Stimulated activated naive CD4-positive, alpha-beta T cell (primary cell): ENCODE measurements around the gene SYT1.

Source experiments
- DNase-seq, 6 experiments: peaks; one replicate each; lab custom pipeline; 2025; lab: John Stamatoyannopoulos, UW

SYT1 gene

GRCh38 chr12:78891646-78892353 lies 27.2 kb downstream of the SYT1 start:
- DNase-seq = no peak

- DNase-seq = no peak
These were observed 33.8 kb downstream of the SYT1 start for GRCh38 chr12:78898416-78898815.

GRCh38 chr12:78914859-78915331 lies 50.3 kb downstream of the SYT1 start:
- DNase-seq = no peak

- no peak for DNase-seq
These were observed 52.4 kb downstream of the SYT1 start for GRCh38 chr12:78916845-78917480.

- no peak for DNase-seq
These were observed 52.9 kb downstream of the SYT1 start for GRCh38 chr12:78917513-78917912.

GRCh38 chr12:78918268-78918667 lies 53.7 kb downstream of the SYT1 start:
- no peak for DNase-seq

GRCh38 chr12:78928200-78929074 lies 63.9 kb downstream of the SYT1 start:
- no peak for DNase-seq

GRCh38 chr12:78929075-78929418 lies 64.5 kb downstream of the SYT1 start:
- no peak for DNase-seq

GRCh38 chr12:78931466-78931990 lies 67.0 kb downstream of the SYT1 start:
- DNase-seq = no peak

GRCh38 chr12:78933014-78933413 lies 68.4 kb downstream of the SYT1 start:
- no peak for DNase-seq

- DNase-seq = no peak
These were observed 73.9 kb downstream of the SYT1 start for GRCh38 chr12:78938341-78939084.

GRCh38 chr12:78949532-78949931 lies 85.0 kb downstream of the SYT1 start:
- no peak for DNase-seq

GRCh38 chr12:78951803-78952551 lies 87.4 kb downstream of the SYT1 start:
- DNase-seq = no peak

GRCh38 chr12:78952552-78952929 lies 88.0 kb downstream of the SYT1 start:
- no peak for DNase-seq

GRCh38 chr12:78958941-78959340 lies 94.4 kb downstream of the SYT1 start:
- DNase-seq = no peak

GRCh38 chr12:78959556-78959955 lies 95.0 kb downstream of the SYT1 start:
- no peak for DNase-seq

- DNase-seq = no peak
These were observed 96.6 kb downstream of the SYT1 start for GRCh38 chr12:78961171-78961570.

- no peak for DNase-seq
These were observed 99.1 kb downstream of the SYT1 start for GRCh38 chr12:78963439-78964227.

- DNase-seq = no peak
These were observed 99.9 kb downstream of the SYT1 start for GRCh38 chr12:78964521-78964920.

- DNase-seq = no peak
These were observed 101.5 kb downstream of the SYT1 start for GRCh38 chr12:78966062-78966461.
